GF-D8 (cell line): Measurements from ENCODE around the gene ITGA6.

ENCODE experiments used
- DNase-seq: peaks from one replicate; lab custom pipeline; 2025; lab: John Stamatoyannopoulos, UW

ITGA6 gene

DNA sequence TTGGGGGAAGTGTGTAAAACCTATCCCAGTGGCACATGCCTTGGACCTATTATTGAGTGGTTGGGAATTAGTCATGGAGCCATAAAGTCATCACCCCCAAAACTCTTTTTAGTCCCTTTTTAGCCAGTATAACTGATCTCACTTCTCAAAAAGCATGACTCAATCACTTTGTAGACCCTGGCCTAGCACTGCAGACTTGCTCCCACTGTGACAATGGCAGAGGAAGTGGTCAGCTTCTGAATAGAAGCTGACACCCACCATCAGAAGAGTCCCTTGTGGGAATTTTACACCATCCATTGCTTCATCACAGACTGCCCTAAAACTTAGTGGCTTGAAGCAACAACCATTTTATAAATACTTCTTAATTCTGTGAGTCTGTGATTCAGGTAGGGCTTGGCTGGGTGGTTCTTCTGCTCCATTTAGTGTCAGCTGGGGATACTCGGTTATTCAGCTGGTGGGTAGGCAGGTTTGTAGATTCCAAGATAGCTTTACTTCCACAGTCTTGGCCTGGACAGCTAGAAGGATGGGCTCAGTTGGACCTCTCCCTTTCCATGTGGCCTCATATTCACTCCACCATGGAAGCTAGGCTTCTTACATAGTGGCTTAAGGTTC lies 10.8 kb upstream of the ITGA6 start:
- DNase-seq = no peak

DNA sequence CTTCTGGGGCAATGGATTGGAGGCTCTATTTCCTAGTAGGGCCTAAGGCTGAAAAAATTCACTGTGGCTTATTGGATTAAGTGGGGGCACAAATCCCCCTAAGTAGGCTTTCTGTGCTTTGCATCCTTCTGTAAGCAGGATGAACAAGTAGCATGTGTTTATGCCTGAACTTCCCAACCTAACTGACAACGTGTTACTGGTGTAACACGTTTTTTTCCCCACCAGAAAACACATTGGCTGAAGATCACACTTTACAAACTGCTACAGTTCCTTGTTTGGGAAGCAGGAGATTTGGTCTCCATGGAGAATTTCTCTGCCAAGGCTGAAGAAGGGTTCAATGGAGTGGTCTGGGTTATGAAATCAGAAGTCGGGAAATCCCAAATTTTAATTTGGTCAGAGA lies 7.2 kb upstream of the ITGA6 start:
- DNase-seq = no peak

DNA sequence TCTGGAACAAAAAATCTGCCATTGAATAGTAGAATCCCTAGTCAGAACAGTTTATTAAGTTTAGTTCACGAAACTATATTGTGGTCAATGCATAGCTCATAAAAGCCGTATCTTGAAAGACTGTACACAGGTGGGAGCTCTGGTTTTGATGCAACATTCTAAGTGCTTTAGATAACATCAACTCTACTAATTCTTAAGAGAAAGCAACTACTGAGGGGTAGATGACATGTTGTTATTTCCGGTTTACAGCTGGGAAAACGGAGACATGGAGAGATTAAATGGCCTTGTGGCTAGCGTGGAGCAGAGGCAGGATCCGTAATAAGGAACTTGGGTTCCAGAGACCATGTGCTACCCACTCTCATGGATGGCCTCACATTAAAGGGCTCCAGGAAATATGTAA lies 4.2 kb upstream of the ITGA6 start:
- no peak for DNase-seq

DNA sequence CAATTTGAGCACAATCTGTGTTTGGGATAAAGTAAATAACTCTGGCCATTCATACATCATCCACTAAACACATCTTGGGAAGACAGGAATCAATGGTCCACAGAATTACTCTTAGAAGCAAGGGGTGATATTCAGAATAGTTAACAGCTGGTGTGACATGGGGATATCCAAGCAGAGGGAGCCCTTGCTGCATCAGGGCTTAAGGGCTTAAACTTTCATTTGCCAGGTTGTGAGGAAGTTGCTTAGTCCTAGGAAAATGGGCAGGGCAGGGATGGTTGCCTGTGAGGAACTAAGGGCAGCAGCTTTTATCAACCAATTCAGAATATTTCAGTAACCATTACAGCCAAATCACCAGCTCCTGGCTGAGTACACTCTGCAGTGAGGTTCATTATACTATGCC lies 2.0 kb upstream of the ITGA6 start:
- no peak for DNase-seq

DNA sequence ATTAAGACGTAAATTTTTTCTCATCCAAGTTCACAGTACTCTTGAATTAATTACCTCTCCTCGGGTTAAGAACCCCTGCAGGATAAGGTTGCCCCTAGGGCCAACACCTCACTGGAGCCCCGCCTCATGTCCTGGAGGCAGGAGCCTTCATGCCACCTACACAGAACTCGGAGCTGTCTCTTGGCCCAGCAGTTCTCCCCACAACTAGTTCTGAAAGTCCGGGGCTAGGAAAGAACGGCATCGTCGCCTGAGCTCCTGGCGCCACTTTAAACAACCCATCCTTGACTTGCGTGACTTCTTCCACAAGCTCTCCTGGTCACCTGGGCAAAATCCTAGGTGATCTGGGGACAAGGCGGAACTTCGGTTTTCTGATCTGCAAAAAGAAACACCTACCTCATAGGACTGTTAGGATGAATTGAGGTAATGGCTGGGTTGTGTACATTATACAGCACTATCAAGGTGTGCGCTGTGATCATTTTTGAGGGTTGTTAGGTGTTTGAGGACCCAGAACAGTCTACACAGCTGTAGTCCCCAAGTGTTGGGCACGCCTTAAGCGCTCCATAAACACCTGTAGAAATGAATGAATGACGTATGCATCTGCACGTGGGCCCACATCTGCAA lies 641 bp upstream of the ITGA6 start:
- DNase-seq = no peak

DNA sequence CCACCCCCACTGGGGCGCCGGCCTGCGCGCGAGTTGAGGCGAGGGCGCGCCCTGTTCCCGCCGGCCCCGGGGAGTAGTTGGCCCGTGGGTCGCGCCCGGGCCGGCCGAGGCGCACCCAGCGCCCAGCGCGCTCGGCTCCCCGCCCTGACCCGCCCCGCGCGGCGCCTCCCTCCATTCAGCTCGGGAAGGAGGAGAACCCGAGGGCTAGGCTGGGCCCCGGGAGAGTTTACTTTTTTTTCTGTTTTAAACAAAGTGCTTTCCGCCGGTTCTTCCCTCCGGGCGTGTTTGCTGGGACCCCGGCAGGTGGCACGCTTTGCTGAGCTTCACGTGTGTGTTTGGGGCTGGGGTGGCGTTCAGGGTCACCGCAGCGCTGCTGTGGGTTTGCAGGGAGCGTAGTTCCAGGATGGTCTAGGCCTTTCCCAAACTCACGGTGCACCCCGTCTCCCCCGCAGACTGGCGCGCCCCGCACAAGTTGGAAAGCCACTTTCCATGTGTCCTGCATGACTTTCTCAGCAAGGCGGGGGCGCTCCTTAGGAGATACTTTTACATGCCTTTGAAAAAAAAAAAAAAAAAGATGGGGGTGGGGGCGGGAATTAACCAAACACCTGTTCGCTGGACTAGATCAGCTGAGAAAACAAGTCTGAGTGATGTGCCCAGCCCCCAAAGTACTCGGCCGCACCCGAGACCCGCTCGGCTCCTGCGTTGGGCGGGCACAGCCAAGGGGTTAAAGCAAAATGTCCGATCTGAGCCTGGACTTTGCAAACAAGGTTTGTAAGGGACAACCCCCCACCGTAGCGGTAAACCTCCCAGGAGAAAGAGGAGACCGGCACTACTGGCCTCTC lies 825 bp downstream of the ITGA6 start:
- no peak for DNase-seq

- DNase-seq = no peak
Measured at GRCh38 chr2:172428832-172429210, 1.4 kb downstream of the ITGA6 start.

GRCh38 chr2:172429301-172429968 lies 2.0 kb downstream of the ITGA6 start:
- no peak for DNase-seq

GRCh38 chr2:172430027-172430426 lies 2.6 kb downstream of the ITGA6 start:
- DNase-seq = no peak

DNA sequence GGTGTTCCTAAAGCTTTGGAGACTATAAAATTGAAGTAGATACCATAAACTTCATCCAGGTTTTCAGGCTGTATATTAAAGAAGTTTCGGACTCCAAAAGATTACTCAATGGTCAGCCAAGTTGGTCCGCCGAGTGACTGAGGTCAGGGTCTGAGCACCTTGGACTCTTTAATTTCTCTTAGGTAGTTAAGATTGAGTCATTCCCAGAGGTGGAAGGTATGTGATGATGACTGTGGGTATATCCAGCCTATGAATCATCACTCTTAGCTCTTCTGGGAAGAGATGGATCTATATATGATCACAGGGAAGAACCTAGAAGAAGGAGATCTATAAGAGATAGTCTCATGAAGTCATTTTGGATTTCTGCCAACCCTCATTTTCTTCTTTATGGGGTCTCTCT lies 3.3 kb downstream of the ITGA6 start:
- DNase-seq = no peak

- no peak for DNase-seq
Measured at GRCh38 chr2:172431463-172431862, 4.1 kb downstream of the ITGA6 start.

- DNase-seq = no peak
Measured at GRCh38 chr2:172431993-172432392, 4.6 kb downstream of the ITGA6 start.

GRCh38 chr2:172433144-172433543 lies 5.8 kb downstream of the ITGA6 start:
- DNase-seq = no peak

GRCh38 chr2:172434821-172435605 lies 7.6 kb downstream of the ITGA6 start:
- peak; percentile 26 for DNase-seq

DNA sequence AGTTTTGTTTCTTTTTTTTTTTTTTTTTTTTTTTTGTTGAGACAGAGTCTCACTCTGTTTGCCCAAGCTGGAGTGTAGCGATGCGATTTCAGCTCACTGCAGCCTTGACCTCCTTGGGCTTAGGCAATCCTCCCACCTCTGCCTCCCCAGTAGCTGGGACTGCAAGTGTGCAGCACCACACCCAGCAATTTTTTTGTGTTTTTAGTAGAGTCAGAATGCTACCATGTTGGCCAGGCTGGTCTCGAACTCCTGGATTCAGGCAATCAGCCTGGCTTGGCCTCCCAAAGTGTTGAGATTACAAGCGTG lies 8.2 kb downstream of the ITGA6 start:
- DNase-seq = no peak

- DNase-seq = no peak
Measured at GRCh38 chr2:172436889-172437288, 9.5 kb downstream of the ITGA6 start.

DNA sequence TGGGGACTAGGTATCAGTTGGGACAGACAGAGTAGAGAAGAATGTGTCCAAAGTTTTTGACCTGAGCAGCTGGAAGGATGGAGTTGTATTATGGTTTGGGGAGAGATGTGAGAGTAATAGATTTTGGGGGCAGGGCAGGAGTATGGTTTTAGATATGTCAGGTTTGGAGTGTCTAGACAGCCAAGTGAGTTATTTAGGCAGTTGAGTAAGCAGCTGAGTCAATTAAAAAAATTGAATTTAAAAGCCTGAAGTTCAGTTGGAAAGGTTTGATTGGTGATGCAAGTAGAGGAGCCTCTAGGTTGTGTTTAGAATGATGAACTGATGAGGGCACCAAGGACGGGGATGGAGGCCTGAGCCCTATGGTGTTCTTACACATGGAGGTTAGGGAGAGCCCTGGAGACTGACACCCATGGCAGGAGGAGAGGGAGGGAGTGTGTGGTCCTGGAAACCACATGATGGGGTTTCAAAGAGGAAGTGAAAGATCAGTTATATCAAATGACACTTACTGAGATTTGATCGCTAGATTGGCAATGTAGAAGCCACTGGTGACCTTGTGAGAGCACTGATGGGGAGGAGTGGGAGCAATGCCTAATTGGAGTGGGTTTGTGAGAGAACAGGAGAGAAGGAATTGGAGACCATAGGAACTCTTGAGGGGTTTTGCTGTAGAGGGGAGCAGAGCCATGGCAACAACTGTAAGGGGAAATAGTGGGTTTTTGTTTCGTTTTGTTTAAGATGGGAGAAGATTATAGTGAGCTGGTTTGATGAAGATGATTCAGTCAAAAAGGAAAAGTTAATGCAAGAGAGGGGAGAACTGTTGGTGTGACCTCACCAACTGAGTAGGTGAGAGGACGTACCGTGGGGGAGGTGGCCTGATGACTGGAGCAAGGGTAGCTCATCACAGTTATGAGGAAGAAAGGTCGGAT lies 10.3 kb downstream of the ITGA6 start:
- no peak for DNase-seq

- DNase-seq = no peak
Measured at GRCh38 chr2:172438741-172439508, 11.5 kb downstream of the ITGA6 start.

DNA sequence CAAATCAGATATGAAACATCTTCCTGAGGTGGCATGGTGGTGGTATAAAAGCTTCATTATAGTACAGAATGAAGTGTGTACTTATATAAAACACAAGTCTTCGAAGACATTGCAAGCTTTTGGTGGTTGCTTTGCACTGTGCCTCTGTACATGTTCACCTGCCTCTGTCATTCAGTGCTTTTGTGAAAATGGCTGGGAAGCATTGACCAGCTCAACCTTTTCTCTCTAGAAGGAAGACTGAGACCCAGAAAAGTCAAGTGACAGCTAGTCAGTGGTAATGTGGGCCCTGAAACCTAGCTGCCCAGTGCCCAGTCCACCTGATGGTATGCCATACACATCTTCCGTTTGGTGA lies 12.1 kb downstream of the ITGA6 start:
- no peak for DNase-seq

DNA sequence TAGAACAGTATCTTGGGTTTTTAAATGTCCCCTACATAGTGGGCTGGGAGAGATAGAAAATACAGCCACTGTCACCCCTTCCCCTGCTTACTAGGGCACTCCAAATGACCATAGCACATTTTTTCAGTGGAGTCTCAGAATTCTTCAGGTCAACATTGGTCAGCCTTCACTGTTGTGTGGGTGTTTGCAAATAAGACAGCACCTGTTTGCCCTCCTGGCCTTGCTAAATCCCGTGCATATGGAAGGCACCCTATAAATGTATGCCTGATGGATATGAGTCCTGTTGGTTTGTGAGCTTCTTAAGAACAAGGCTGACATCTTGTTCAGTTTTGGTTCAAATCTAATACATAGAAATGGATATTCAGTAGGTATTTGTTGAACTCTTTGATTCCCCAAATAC lies 12.5 kb downstream of the ITGA6 start:
- no peak for DNase-seq
